ENCODE results near the gene EAF2.

GRCh38 chr3:121821421-121822199 is 13.4 kb upstream of the EAF2 start:
- TF ChIP-seq POLR2A (IDR thresholded peaks at IDR 0.05) (no peak), CTCF (IDR thresholded peaks at IDR 0.05) (no peak)

Data from lower leg skin (tissue), 3 donors.